ENCODE measurements around the gene COX7A2. TPM values are rescaled to one million over a fixed set of nuclear protein-coding genes. Genes with fewer than 3 reads are reported as not detected.

COX7A2 gene
- total RNA-seq, 4 donors from 2014 or later: 58.5 to 1,788 (median 211) TPM

DNA sequence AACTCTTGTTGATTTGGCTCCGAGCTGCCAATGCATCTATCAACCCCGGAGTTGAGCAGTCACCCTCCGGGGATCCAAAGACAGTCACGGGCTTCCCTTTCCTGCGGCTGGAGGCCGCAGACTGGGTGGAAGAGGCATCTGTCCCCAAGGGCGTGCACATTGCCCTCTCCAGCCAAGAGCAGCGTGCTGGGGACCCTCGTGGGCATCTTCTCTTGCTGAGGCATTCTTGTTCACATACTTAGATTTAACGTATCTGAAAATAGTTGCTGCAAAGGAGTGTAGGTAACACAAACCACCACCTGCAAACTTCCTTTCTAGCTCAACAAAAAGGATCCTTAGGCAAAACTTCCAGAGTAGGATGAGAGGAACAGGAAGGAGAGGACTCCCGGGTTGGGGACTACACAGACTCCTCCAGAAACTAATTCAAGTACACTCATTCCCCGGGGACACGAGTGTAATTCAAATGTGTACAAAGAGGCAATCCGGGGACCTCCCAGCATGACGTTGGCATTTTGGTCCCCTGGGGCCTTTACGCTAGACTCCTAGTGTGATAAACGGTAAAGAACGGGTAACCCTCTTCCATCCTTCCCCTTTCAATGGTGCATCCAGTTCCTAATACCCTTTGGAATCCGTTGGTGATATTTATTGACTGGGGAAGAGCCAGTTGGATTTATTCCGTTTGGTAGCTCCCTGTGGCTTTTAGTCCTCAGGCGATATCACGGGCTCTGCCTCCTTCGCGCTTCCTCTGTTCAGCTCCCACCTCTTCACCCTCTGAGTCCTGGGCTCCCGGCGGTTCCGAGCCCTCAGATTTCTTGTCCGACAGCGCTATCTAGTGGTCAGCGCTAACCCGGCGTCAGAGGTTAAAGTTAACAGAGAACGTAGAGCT lies 35.1 kb downstream of the COX7A2 start:
- Histone ChIP-seq H3K27me3 (no peaks in the 10 kb centered on the region), H3K9me3 (no peaks in the 10 kb centered on the region), H3K36me3 (no peaks in the 10 kb centered on the region), H3K27ac (peak overlapping the region; percentile 79 to 91), H3K4me3 (no peak overlapping the region), H3K4me1 (peaks cover 0 to 12% of the 10 kb centered on the region in 2 donors)
- DNase-seq: peak; percentile 90 to 92
- TF ChIP-seq POLR2A (IDR thresholded peaks at IDR 0.05) (no peak), CTCF (IDR thresholded peaks at IDR 0.05) (peak; percentile 82 to 94 (median 86))
- intact Hi-C loops (cut with DNase I; ENCODE audit: low total_unique reads): no loop called here

GRCh38 chr6:75206576-75207342 lies 36.8 kb downstream of the COX7A2 start:
- H3K4me1 ChIP-seq: peaks cover 0 to 12% of the 10 kb centered on the region in 2 donors
- intact Hi-C loops (cut with DNase I; ENCODE audit: low total_unique reads): no loop called here
- peak; percentile 31 to 56 for DNase-seq
- H3K36me3 ChIP-seq: no peaks in the 10 kb centered on the region
- peak overlapping the region; percentile 53 to 73 for H3K4me3 ChIP-seq
- peak overlapping the region; percentile 91 to 94 for H3K27ac ChIP-seq
- H3K27me3 ChIP-seq: no peaks in the 10 kb centered on the region
- no peaks in the 10 kb centered on the region for H3K9me3 ChIP-seq
- TF ChIP-seq CTCF (IDR thresholded peaks at IDR 0.05): no peak
- no peak for TF ChIP-seq POLR2A (IDR thresholded peaks at IDR 0.05)

DNA sequence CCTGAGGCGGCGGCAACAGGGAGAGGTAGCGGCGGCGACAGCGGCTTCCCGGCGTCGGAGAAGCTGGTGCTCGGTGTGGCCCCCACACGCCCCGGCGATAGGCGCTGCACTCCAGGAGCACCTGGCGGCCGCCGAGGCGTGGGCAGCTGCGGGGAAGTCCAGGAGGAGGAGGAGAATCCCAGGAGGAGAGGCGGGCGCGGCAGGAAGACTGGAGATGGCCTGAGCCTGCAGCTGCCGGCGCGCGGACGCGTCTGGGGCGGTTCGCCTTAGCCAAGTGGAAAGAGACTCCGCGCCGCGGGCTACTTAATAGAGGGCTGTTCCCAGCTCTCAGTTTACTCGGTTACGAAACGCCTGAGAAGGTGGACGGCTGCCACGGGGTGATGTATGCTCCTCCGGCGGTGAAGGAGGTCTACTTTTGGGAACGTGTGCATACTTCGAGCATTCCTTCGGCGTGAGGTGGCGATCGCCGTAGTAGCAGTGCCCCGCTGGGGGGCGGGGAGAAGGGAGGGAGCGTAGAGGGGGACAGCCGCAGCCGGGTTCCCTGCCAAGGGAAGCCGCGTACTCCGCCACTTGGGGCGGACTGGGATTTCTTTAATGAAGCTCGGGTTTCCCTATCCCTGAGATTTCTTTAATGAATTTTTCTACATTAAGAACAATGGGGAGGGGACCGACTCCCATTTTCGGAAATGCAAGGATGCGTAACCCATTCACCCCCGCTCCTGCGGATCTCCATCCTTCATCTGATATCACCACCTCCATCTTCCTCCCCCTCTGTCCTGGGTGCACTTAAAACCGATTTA lies 37.6 kb downstream of the COX7A2 start, which contains the start of gene COL12A1:
Gene COL12A1 (minus strand): TSS at position 278 of the 800 bp plus-strand sequence. CDS start 3,261 bp downstream, outside the sequence.
- Histone ChIP-seq H3K9me3 (no peaks in the 10 kb centered on the region), H3K4me1 (peaks cover 0 to 6% of the 10 kb centered on the region in 2 donors), H3K36me3 (no peaks in the 10 kb centered on the region), H3K27me3 (no peaks in the 10 kb centered on the region), H3K4me3 (peak within 1 kb of the TSS; percentile 53 to 73), H3K27ac (peak within 1 kb of the TSS; percentile 91 to 94)
- TF ChIP-seq POLR2A (IDR thresholded peaks at IDR 0.05) (peak; percentile 51 to 83), CTCF (IDR thresholded peaks at IDR 0.05) (peak in 2 of 4 experiments; percentile 19 to 25)
- DNase-seq: peak; percentile 98 to 99
- intact Hi-C loops (cut with DNase I; ENCODE audit: low total_unique reads): no loop called here

- peak overlapping the region; percentile 91 to 94 for H3K27ac ChIP-seq
- no peaks in the 10 kb centered on the region for H3K9me3 ChIP-seq
- H3K4me1 ChIP-seq: peaks cover 0 to 5% of the 10 kb centered on the region in 2 donors
- intact Hi-C loops (cut with DNase I; ENCODE audit: low total_unique reads): no loop called here
- H3K36me3 ChIP-seq: no peaks in the 10 kb centered on the region
- no peaks in the 10 kb centered on the region for H3K27me3 ChIP-seq
- H3K4me3 ChIP-seq: peak overlapping the region; percentile 53 to 73
- TF ChIP-seq CTCF (IDR thresholded peaks at IDR 0.05): no peak
- TF ChIP-seq POLR2A (IDR thresholded peaks at IDR 0.05): peak in 1 of 2 donors; percentile 14
- DNase-seq: peak; percentile 69 to 73
These were observed 38.4 kb downstream of the COX7A2 start for GRCh38 chr6:75204959-75205775.

All from uterus (tissue), 4 donors.